Suppressor macrophage treated with lipopolysaccharide for 1 hour (primary cell): ENCODE data around the gene EIPR1.

ENCODE experiments used
- DNase-seq, 3 donors: peaks; one replicate each; pipeline ENCODE4 v3.0.0-alpha.2; 2020 to 2022

Gene EIPR1

GRCh38 chr2:3377612-3378432, at the start of gene EIPR1:
TSS of gene EIPR1 (minus strand) at chr2:3377818. CDS start at chr2:3377689, 129 bp downstream.
- peak; percentile 97 to 99 (median 99) for DNase-seq

DNA sequence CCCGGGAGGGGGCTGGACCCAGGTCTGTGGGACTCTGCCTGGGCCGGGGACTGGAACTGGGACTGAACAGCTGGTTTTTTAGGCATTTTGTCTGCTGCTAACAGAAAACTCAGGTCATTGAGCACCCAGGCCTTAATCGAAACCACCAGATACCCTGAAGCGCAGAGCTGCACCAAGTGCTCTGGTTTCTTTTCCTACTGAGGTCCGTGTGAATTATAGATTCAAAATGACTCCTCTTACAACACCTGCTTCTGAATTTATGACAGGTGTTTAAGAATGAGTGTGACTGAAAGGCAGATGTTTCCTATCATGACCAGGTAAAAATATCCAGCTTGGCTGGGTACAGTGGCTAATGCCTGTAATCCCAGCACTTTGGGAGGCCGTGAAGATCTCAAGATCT, 49.7 kb upstream of the EIPR1 start:
- DNase-seq, result no peak

GRCh38 chr2:3426615-3427014, 49.0 kb upstream of the EIPR1 start:
- no peak for DNase-seq

GRCh38 chr2:3424171-3424795, 46.7 kb upstream of the EIPR1 start:
- DNase-seq, result no peak

- peak; percentile 66 to 78 (median 71) for DNase-seq
Measured at GRCh38 chr2:3423492-3424170, 46.0 kb upstream of the EIPR1 start.

GRCh38 chr2:3422161-3422779, 44.7 kb upstream of the EIPR1 start:
- no peak for DNase-seq

DNA sequence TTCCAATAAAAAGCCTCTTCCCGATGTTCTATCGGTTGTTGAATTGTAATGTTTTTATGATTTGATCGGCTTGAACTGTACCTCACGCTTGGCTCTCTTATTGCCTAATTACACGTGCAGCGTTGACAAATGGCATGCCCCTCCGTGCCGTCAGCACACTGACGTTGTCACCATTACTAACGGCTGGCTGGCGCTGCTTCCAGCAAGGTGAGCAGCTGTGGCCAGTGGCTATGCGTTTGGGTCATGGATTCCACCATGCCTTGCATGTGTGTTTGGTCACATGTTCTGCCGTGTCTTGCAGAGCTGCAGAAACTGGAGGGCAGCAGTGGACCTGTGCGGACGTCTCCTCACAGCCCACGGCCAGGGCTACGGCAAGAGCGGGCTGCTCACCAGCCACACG, 44.0 kb upstream of the EIPR1 start:
- no peak for DNase-seq

- no peak for DNase-seq
Measured at GRCh38 chr2:3420769-3421397, 43.3 kb upstream of the EIPR1 start.

GRCh38 chr2:3420076-3420768, 42.6 kb upstream of the EIPR1 start:
- DNase-seq, result no peak

- no peak for DNase-seq
Measured at GRCh38 chr2:3418766-3419404, 41.3 kb upstream of the EIPR1 start.

DNA sequence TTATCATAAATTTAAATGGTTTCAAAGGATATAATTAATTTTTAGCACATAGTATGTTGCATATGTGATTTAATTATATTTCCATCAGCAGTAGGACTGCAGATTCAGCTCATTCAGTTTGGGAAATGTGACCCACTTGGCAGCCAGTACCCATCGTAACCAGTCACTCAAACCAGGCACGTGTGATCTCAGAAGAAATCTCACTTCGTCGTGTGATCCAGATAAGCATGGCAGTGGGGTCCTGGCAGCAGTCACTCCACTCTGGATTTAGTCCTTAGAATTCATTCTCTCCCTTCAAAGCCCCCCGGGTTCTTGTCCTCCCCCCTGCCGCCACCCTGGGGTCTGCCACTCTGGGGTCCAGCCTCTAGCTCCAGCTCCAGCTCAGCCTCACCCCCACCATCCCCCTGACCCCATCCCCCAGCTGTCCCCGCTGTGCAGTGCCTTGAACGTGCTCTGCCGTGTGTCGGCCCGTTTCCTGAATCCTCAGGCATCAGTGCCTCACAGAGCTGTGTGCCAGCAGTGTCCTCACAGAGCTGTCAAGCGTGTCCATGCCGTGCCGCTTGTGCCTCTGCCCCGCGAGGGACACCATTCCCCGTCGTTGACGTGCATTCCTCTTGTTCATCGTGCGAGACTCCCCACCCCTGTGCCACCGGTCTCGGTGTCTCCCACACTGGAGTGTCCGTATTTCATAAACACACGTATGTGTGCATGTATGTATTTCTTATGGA, 36.7 kb upstream of the EIPR1 start:
- no peak for DNase-seq

DNA sequence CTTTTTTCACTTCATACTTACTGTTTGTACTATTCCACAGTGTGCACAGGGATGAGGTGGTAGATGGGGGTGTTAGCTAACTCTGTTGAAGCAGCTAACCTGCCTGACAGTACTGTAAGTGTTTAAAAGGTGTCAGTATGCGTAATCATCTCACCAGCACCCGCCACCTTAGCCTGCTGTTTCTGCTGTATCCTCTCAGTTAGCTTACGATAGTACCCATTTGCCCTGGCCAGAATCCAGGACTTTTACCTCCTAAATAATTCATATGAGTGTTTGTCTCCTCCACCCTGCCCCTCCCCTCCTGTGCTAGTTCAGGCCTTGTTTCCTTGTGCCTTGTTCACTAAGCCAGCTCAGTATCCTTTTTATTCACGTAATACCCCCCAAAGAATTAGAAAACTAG, 36.1 kb upstream of the EIPR1 start:
- no peak for DNase-seq

DNA sequence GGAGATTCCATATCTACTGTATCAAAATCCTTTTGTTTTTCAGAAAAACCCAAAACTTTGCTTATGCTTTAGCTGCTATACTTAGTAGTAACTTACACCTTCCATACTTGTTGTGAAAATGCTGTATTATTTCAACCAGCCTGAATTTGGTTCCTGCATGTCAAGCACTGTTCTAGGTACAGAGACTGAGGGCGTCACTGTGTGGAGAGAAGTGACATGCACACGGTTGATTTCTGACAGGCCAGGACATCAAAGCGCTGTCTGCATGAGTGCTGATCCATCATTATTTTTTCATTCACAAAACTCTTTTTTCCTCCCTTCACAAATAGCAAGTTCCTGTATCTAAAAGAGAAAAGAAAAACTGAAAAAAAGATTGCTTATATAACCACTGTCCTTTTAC, 33.5 kb upstream of the EIPR1 start:
- DNase-seq, result no peak

DNA sequence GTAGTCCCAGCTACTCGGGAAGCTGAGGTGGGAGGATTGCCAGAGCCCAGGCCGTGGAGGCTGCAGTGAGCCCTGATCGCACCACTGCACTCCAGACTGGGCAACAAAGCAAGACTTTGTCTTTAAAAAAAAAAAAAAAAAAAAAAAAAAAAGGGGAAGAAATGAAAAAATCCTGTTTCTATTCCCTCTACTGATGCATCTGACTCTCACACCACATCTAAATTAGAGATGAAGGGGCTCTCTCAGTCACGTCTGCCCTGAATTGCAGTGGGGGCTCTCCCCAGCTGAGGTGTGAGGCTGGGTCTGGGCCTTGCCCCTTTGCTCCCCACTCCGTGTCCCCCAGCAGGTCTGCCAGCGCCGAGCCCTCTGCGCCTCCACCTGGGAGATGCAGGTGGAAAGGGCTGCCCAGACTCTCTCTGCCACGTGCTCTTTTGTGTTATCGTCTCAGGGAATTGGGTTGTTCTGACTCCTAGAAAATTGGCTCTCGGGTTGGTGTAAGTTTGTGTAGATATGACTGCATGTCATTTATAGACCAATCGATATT, 32.1 kb upstream of the EIPR1 start:
- DNase-seq, result no peak

DNA sequence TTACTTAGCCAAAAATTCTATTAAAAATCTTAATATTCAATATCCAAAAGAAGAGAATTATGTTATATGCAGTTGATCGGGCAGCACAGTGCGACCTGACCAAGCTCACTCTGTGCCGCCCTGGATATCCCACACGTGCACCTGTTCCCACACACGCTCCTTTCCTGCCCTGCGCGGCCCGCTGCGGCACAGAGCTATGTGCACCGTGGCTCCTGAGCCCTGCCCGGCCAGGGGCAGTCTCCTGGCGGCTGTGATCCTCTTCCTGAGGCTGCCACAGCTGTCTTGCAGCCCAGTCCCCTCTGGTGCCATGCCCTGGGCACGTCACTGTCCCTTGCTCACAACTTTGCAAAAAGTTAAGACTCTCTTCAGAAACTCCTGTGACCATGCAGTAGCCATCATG, 31.2 kb upstream of the EIPR1 start:
- DNase-seq, result no peak

GRCh38 chr2:3406501-3406900, 28.9 kb upstream of the EIPR1 start:
- DNase-seq, result no peak

- no peak for DNase-seq
Measured at GRCh38 chr2:3405876-3406275, 28.3 kb upstream of the EIPR1 start.

- DNase-seq, result no peak
Measured at GRCh38 chr2:3405307-3405706, 27.7 kb upstream of the EIPR1 start.

GRCh38 chr2:3404349-3404894, 26.8 kb upstream of the EIPR1 start:
- no peak for DNase-seq

DNA sequence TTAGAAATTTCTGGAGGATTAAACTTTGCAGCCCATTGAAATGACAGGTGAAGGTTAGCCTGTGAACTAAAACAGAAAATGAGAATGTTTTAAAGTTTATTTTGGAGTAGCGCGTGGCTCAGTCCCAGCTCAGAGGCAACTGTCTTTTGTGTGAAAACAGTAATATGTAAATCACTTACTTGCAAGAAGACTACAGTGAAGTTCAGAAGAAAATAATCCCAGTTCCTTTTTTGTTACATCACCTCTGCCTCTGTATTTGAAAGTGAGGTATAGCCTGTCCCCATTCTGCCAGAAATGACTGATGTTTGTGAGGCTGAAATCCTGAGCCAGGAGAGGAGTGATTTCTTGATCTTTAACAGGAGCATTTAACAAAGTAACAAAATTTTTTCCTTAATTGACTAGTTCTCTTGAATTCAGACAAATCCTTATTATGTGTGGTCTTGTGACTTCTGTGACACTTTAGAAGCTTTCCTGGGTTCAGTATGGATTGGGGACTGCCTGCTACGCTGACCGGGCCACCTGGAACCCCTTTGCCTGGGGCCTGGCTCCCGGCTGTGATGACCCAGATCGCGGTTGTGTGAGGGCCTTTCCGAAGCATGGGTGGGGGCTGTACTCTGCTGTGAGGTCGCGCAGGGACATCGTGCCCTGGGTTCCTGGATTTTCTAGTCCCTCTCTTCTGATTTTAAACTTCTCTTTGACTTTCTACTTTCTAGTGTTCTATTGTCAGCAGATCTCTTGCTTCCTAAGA, 26.1 kb upstream of the EIPR1 start:
- DNase-seq, result no peak
